HCT116 (cell line): Measurements from ENCODE around the gene UQCRFS1. TPM values are rescaled to one million over a fixed set of nuclear protein-coding genes. Genes with fewer than 3 reads are reported as not detected.

Experiments
- ATAC-seq: fragments of 200-7000 bp; cut with Tn5 transposase; 2 replicates; pipeline ENCODE4 v1.9.1; 2020; ENCODE audit warnings: mild to moderate bottlenecking, moderate library complexity
- BruUV-seq: library from RNA; stranded (reverse); fragments of 400-500 nt; replicated peaks from 2 replicates; lab custom pipeline; 2021; lab: Mats Ljungman, UMichigan
- CTCF ChIA-PET: fragments of 300-600 bp; sonication (Branson Sonifier 250); formaldehyde crosslinking; loops from one replicate; lab custom pipeline; 2021; ENCODE audit warnings: antibody characterized with exemption; lab: Charles Lee
- POLR2A ChIA-PET: fragments of 300-600, 350-600 bp; sonication (Branson Sonifier 250); formaldehyde crosslinking; loops from one replicate; lab custom pipeline; 2021; ENCODE audit warnings: antibody characterized with exemption; lab: Charles Lee
- RAD21 ChIA-PET, 2 experiments: fragments of 300-600 bp; sonication (Branson Sonifier 250); formaldehyde crosslinking; loops; one replicate each; lab custom pipeline; 2023; ENCODE audit warnings: low total read pairs in 2 of 2; ENCODE audit not compliant: uncharacterized antibody in 2 of 2, unreplicated experiment in 2 of 2, low non-redundant PET in 1 of 2; lab: Charles Lee
- DNase-seq: peaks from one replicate; pipeline ENCODE4 v3.0.0-alpha.2; 2010; ENCODE audit warnings: low read depth, low spot score
- H2AFZ ChIP-seq: fragments of 200-600 bp; shearing (Covaris generic), sonication (generic); 2 replicates; pipeline ENCODE4 v1.6.1; 2017; ENCODE audit warnings: low read depth, mixed run types, mixed read lengths, antibody characterized with exemption, low read length; ENCODE audit not compliant: poor library complexity, severe bottlenecking
- H3K27ac ChIP-seq: 2 replicates; pipeline ENCODE4 v1.5.1; 2012; ENCODE audit warnings: low read depth, low read length
- H3K27me3 ChIP-seq: fragments of 200-600 bp; sonication (generic); 2 replicates; pipeline ENCODE4 v1.6.1; 2016; ENCODE audit warnings: mixed run types, low read length, mixed read lengths; ENCODE audit not compliant: insufficient read depth
- H3K36me3 ChIP-seq, 2 experiments: fragments of 200-500 bp in 1 of 2; fragments of 200-600 bp in 1 of 2; sonication (Bioruptor generic) in 1 of 2; sonication (generic) in 1 of 2; 2 replicates each; pipeline versions ENCODE4 v1.5.1 to v1.6.1; 2014 to 2016; ENCODE audit warnings: low read length in 2 of 2, inconsistent platforms in 1 of 2, mixed read lengths in 1 of 2, mixed run types in 1 of 2; ENCODE audit not compliant: insufficient read depth in 2 of 2, control insufficient read depth in 1 of 2
- H3K4me1 ChIP-seq, 2 experiments: fragments of 200-600 bp in 1 of 2; sonication (generic) in 1 of 2; 2 replicates each; pipeline versions ENCODE4 v1.5.1 to v1.6.1; 2012 to 2017; ENCODE audit warnings: low read length in 2 of 2, inconsistent platforms in 1 of 2, mild to moderate bottlenecking in 1 of 2, mixed read lengths in 1 of 2, mixed run types in 1 of 2, moderate library complexity in 1 of 2; ENCODE audit not compliant: insufficient read depth in 2 of 2, control insufficient read depth in 1 of 2
- H3K4me2 ChIP-seq: fragments of 200-600 bp; sonication (generic); 2 replicates; pipeline ENCODE4 v1.6.1; 2017; ENCODE audit warnings: mixed run types, low read length, mixed read lengths
- H3K4me3 ChIP-seq, 2 experiments: fragments of 200-600 bp in 1 of 2; sonication (generic) in 1 of 2; replicated peaks in 1 of 2; 2 replicates each; pipeline ENCODE4 v1.5.1; 2011 to 2016; ENCODE audit warnings: low read length in 2 of 2, control low read depth in 1 of 2, low read depth in 1 of 2, mild to moderate bottlenecking in 1 of 2, mixed read lengths in 1 of 2, mixed run types in 1 of 2
- H3K79me2 ChIP-seq: fragments of 200-600 bp; sonication (generic); 2 replicates; pipeline ENCODE4 v1.6.1; 2017; ENCODE audit warnings: mild to moderate bottlenecking, mixed run types, low read length, moderate library complexity, mixed read lengths; ENCODE audit not compliant: insufficient read depth
- H3K9ac ChIP-seq: fragments of 200-600 bp; sonication (generic); 2 replicates; pipeline ENCODE4 v1.6.1; 2016; ENCODE audit warnings: low read length, mixed read lengths
- H3K9me2 ChIP-seq: fragments of 200-600 bp; sonication (generic), shearing (Covaris generic); 2 replicates; pipeline ENCODE4 v1.6.1; 2017; ENCODE audit warnings: mixed run types, mild to moderate bottlenecking, moderate library complexity; ENCODE audit not compliant: insufficient read depth
- H3K9me3 ChIP-seq, 2 experiments: fragments of 200-500 bp in 1 of 2; fragments of 200-600 bp in 1 of 2; sonication (Bioruptor generic) in 1 of 2; sonication (generic) in 1 of 2; 2 replicates each; pipeline ENCODE4 v1.6.1; 2014 to 2017; ENCODE audit warnings: low read length in 2 of 2, mixed read lengths in 2 of 2, inconsistent platforms in 1 of 2, low read depth in 1 of 2, mild to moderate bottlenecking in 1 of 2, mixed run types in 1 of 2, moderate library complexity in 1 of 2; ENCODE audit not compliant: control insufficient read depth in 1 of 2, insufficient read depth in 1 of 2
- H4K20me1 ChIP-seq: fragments of 200-600 bp; sonication (generic), shearing (Covaris generic); 2 replicates; pipeline ENCODE4 v1.6.1; 2017; ENCODE audit warnings: mixed run types, mild to moderate bottlenecking, moderate library complexity; ENCODE audit not compliant: insufficient read depth
- EZH2 ChIP-seq: fragments of 200-600 bp; sonication (generic); IDR thresholded peaks from 2 replicates; pipeline ENCODE4 v1.6.1; 2017; ENCODE audit warnings: antibody characterized with exemption, mixed run types
- RAD21 ChIP-seq: IDR thresholded peaks from 2 replicates; pipeline ENCODE4 v1.6.1; 2012; ENCODE audit warnings: low read depth, mild to moderate bottlenecking
- SIN3A ChIP-seq: IDR thresholded peaks from 2 replicates; pipeline ENCODE4 v1.6.1; 2012; ENCODE audit warnings: low read depth
- YY1 ChIP-seq: IDR thresholded peaks from 2 replicates; pipeline ENCODE4 v1.6.1; 2011; ENCODE audit warnings: low read length, low read depth, moderate library complexity, mild to moderate bottlenecking; ENCODE audit not compliant: insufficient replicate concordance; ENCODE audit errors: extremely low read depth
- intact Hi-C: fragments of 100-400 bp; cut with micrococcal nuclease; formaldehyde crosslinking; loops from 2 replicates; pipeline ENCODE4 v1.10.0; 2022
- total RNA-seq: library from RNA; stranded (reverse); gene quantifications from one replicate; pipeline ENCODE4 v1.2.1, GENCODE V29; 2021; ENCODE audit not compliant: unreplicated experiment

The UQCRFS1 gene
- total RNA-seq, 1 experiment from 2014 or later = 45.8 TPM

GRCh38 chr19:29162694-29163093 lies 50.3 kb downstream of the UQCRFS1 start:
- TF ChIP-seq SIN3A = no peak
- H3K4me1 ChIP-seq = no peaks in the 10 kb centered on the region
- intact Hi-C loops = no loop called here
- no peak overlapping the region for H3K4me3 ChIP-seq
- H3K27me3 ChIP-seq = no peaks in the 10 kb centered on the region
- H2AFZ ChIP-seq = no peak overlapping the region
- no peaks in the 10 kb centered on the region for H3K36me3 ChIP-seq
- no peak for ATAC-seq
- DNase-seq = no peak
- H3K9me3 ChIP-seq = no peaks in the 10 kb centered on the region
- ChIA-PET CTCF (no interaction called here), POLR2A (no interaction called here), RAD21 (no interaction called here)
- BruUV-seq = no TSS peak
- no peak overlapping the region for H3K9ac ChIP-seq
- H3K4me2 ChIP-seq = no peak overlapping the region
- H4K20me1 ChIP-seq = no peaks in the 10 kb centered on the region
- H3K27ac ChIP-seq = no peak overlapping the region
- no peaks in the 10 kb centered on the region for H3K79me2 ChIP-seq
- H3K9me2 ChIP-seq = no peaks in the 10 kb centered on the region

DNA sequence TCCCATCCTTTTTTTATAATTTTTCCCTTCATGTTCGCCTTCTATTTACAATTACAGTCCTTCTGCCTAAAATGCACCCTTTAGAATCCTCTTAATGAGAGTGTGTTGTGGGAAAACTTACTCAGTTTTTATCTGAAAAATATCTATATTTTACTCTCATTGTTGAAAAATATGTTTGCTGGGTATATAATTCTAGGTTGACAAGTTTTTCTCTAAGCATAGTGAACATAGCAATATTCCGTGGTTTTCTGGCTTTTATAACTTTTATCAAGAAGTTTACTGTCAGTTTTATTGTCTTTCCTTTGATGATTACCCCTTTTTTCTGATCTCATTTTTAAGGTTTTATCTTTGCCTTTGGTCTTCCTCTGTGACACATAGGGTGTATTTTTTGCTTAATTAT lies 57.3 kb downstream of the UQCRFS1 start:
- H3K4me3 ChIP-seq = no peak overlapping the region
- H3K9ac ChIP-seq = no peak overlapping the region
- CTCF ChIA-PET = no interaction called here
- DNase-seq (no peak), ATAC-seq (no peak)
- H3K9me3 ChIP-seq = no peaks in the 10 kb centered on the region; a peak in 1 of 4 replicates
- H3K4me1 ChIP-seq = no peaks in the 10 kb centered on the region
- H4K20me1 ChIP-seq = no peaks in the 10 kb centered on the region
- H3K27ac ChIP-seq = no peak overlapping the region
- intact Hi-C loops = loop anchor here (2.0 kb wide), 1 partner anchor 19 kb away; no protein-coding TSS in a partner anchor
- BruUV-seq = no TSS peak
- H3K4me2 ChIP-seq = no peak overlapping the region
- no peak overlapping the region for H2AFZ ChIP-seq
- no peaks in the 10 kb centered on the region for H3K79me2 ChIP-seq
- POLR2A ChIA-PET = no interaction called here
- RAD21 ChIA-PET = no interaction called here
- H3K36me3 ChIP-seq = no peaks in the 10 kb centered on the region
- H3K9me2 ChIP-seq = no peaks in the 10 kb centered on the region
- H3K27me3 ChIP-seq = no peaks in the 10 kb centered on the region
- no peak for TF ChIP-seq RAD21
- no peak for TF ChIP-seq YY1
- TF ChIP-seq EZH2 = no peak
- TF ChIP-seq, all 23 proteins: peak for 0
